ENCODE measurements around the gene PAWR. TPM values are rescaled to one million over a fixed set of nuclear protein-coding genes. Genes with fewer than 3 reads are reported as not detected.

The PAWR gene
- total and polyA plus RNA-seq, 2 donors (not counting 1 experiment from before 2014, with no cell fraction given) = 6.5 to 16.0 TPM

- H3K27me3 ChIP-seq (ENCODE audit: control insufficient read depth, insufficient read depth, low read length) = no peaks in the 10 kb centered on the region
- no peak overlapping the region for H3K4me3 ChIP-seq (replicated peaks in 1 of 4; ENCODE audit: control extremely low read depth in 1 of 4, insufficient read depth in 1 of 4, low read depth in 3 of 4, low read length in 4 of 4)
- peaks cover 6% of the 10 kb centered on the region for H3K4me1 ChIP-seq (ENCODE audit: control insufficient read depth, extremely low read depth, insufficient read depth, low read length)
- H2AFZ ChIP-seq (ENCODE audit: low read length) = no peak overlapping the region
- no peak overlapping the region for H3K9ac ChIP-seq (ENCODE audit: insufficient read depth, low read length)
- no peak for TF ChIP-seq CTCF (conservative IDR thresholded peaks at IDR 0.05 in 1 of 2, IDR thresholded peaks at IDR 0.05 in 1 of 2; ENCODE audit: low read depth in 1 of 2, low read length in 2 of 2)
- no peak for TF ChIP-seq EZH2 (IDR thresholded peaks at IDR 0.05; ENCODE audit: low read length, missing control alignments)
- no peak overlapping the region for H3K27ac ChIP-seq (ENCODE audit: insufficient read depth, low read length)
- no peaks in the 10 kb centered on the region for H3K36me3 ChIP-seq (ENCODE audit: control insufficient read depth, insufficient read depth, low read length)
- H3K9me3 ChIP-seq (ENCODE audit: control insufficient read depth, insufficient read depth, low read depth, low read length) = no peaks in the 10 kb centered on the region
- no peak for DNase-seq (ENCODE audit: low read depth in 2 of 2)
- no peaks in the 10 kb centered on the region for H3K79me2 ChIP-seq (ENCODE audit: control insufficient read depth, insufficient read depth, low read length)
- no peaks in the 10 kb centered on the region for H4K20me1 ChIP-seq (ENCODE audit: control insufficient read depth, extremely low read depth, insufficient read depth, low read length)
- H3K4me2 ChIP-seq (ENCODE audit: extremely low read depth, insufficient read depth, low read length) = no peak overlapping the region
Observed at GRCh38 chr12:79548610-79548924, 142.2 kb downstream of the PAWR start.

- Histone ChIP-seq H3K9me3 (ENCODE audit: control insufficient read depth, insufficient read depth, low read depth, low read length) (no peaks in the 10 kb centered on the region), H4K20me1 (ENCODE audit: control insufficient read depth, extremely low read depth, insufficient read depth, low read length) (no peaks in the 10 kb centered on the region), H3K27me3 (ENCODE audit: control insufficient read depth, insufficient read depth, low read length) (no peaks in the 10 kb centered on the region), H2AFZ (ENCODE audit: low read length) (peak overlapping the region; percentile 25), H3K4me1 (ENCODE audit: control insufficient read depth, extremely low read depth, insufficient read depth, low read length) (peaks cover 6% of the 10 kb centered on the region), H3K27ac (ENCODE audit: insufficient read depth, low read length) (no peak overlapping the region), H3K36me3 (ENCODE audit: control insufficient read depth, insufficient read depth, low read length) (no peaks in the 10 kb centered on the region), H3K4me2 (ENCODE audit: extremely low read depth, insufficient read depth, low read length) (peak overlapping the region; percentile 33), H3K9ac (ENCODE audit: insufficient read depth, low read length) (no peak overlapping the region), H3K79me2 (ENCODE audit: control insufficient read depth, insufficient read depth, low read length) (no peaks in the 10 kb centered on the region), H3K4me3 (replicated peaks in 1 of 4; ENCODE audit: control extremely low read depth in 1 of 4, insufficient read depth in 1 of 4, low read depth in 3 of 4, low read length in 4 of 4) (no peak overlapping the region)
- peak; percentile 71 to 83 for DNase-seq (ENCODE audit: low read depth in 2 of 2)
- TF ChIP-seq EZH2 (IDR thresholded peaks at IDR 0.05; ENCODE audit: low read length, missing control alignments) = no peak
- peak; percentile 68 to 74 for TF ChIP-seq CTCF (conservative IDR thresholded peaks at IDR 0.05 in 1 of 2, IDR thresholded peaks at IDR 0.05 in 1 of 2; ENCODE audit: low read depth in 1 of 2, low read length in 2 of 2)
Observed at GRCh38 chr12:79547735-79548609, 142.8 kb downstream of the PAWR start.

GRCh38 chr12:79547044-79547734, 143.6 kb downstream of the PAWR start:
- Histone ChIP-seq H2AFZ (ENCODE audit: low read length) (no peak overlapping the region), H4K20me1 (ENCODE audit: control insufficient read depth, extremely low read depth, insufficient read depth, low read length) (no peaks in the 10 kb centered on the region), H3K4me1 (ENCODE audit: control insufficient read depth, extremely low read depth, insufficient read depth, low read length) (peaks cover 6% of the 10 kb centered on the region), H3K4me2 (ENCODE audit: extremely low read depth, insufficient read depth, low read length) (peak overlapping the region; percentile 33), H3K27me3 (ENCODE audit: control insufficient read depth, insufficient read depth, low read length) (no peaks in the 10 kb centered on the region), H3K36me3 (ENCODE audit: control insufficient read depth, insufficient read depth, low read length) (no peaks in the 10 kb centered on the region), H3K9ac (ENCODE audit: insufficient read depth, low read length) (no peak overlapping the region), H3K4me3 (replicated peaks in 1 of 4; ENCODE audit: control extremely low read depth in 1 of 4, insufficient read depth in 1 of 4, low read depth in 3 of 4, low read length in 4 of 4) (no peak overlapping the region), H3K9me3 (ENCODE audit: control insufficient read depth, insufficient read depth, low read depth, low read length) (no peaks in the 10 kb centered on the region), H3K79me2 (ENCODE audit: control insufficient read depth, insufficient read depth, low read length) (no peaks in the 10 kb centered on the region), H3K27ac (ENCODE audit: insufficient read depth, low read length) (no peak overlapping the region)
- DNase-seq (ENCODE audit: low read depth in 2 of 2) = peak in 1 of 2 donors; percentile 94
- TF ChIP-seq CTCF (conservative IDR thresholded peaks at IDR 0.05 in 1 of 2, IDR thresholded peaks at IDR 0.05 in 1 of 2; ENCODE audit: low read depth in 1 of 2, low read length in 2 of 2) = no peak
- TF ChIP-seq EZH2 (IDR thresholded peaks at IDR 0.05; ENCODE audit: low read length, missing control alignments) = no peak

Measured in fibroblast of lung (primary cell).